Trophoblast cell (in vitro differentiated cells and primary cell): ENCODE results near the gene PRKCH.
A peak's percentile ranks its signal among the peaks of the same experiment; 100 is the strongest.

Experiments used
- DNase-seq, 2 donors: peaks; one replicate each; pipeline ENCODE4 v3.0.0-alpha.2; 2016
- H2AFZ ChIP-seq: 2 replicates; pipeline ENCODE4 v1.6.1; 2013; ENCODE audit warnings: low read length, moderate library complexity, mild to moderate bottlenecking; ENCODE audit not compliant: insufficient read depth, poor library complexity
- H2AK5ac ChIP-seq: 2 replicates; pipeline ENCODE4 v1.6.1; 2013; ENCODE audit warnings: mild to moderate bottlenecking, low read length
- H2BK120ac ChIP-seq: 2 replicates; pipeline ENCODE4 v1.6.1; 2013; ENCODE audit warnings: low read length, mild to moderate bottlenecking, moderate library complexity; ENCODE audit not compliant: insufficient read depth, poor library complexity
- H2BK12ac ChIP-seq: 2 replicates; pipeline ENCODE4 v1.6.1; 2013; ENCODE audit warnings: mild to moderate bottlenecking, low read length, moderate library complexity
- H2BK5ac ChIP-seq: 2 replicates; pipeline ENCODE4 v1.6.1; 2013; ENCODE audit warnings: low read length, low read depth, moderate library complexity, mild to moderate bottlenecking; ENCODE audit not compliant: poor library complexity
- H3K14ac ChIP-seq: 2 replicates; pipeline ENCODE4 v1.6.1; 2013; ENCODE audit warnings: mild to moderate bottlenecking, low read length
- H3K18ac ChIP-seq: 2 replicates; pipeline ENCODE4 v1.6.1; 2013; ENCODE audit warnings: mild to moderate bottlenecking, low read length
- H3K23ac ChIP-seq: 2 replicates; pipeline ENCODE4 v1.6.1; 2013; ENCODE audit warnings: low read length
- H3K27ac ChIP-seq: 2 replicates; pipeline ENCODE4 v1.5.1; 2013; ENCODE audit warnings: low read depth, mild to moderate bottlenecking, inconsistent platforms, low read length, moderate library complexity
- H3K27me3 ChIP-seq: 2 replicates; pipeline ENCODE4 v1.6.1; 2013; ENCODE audit warnings: inconsistent platforms, mild to moderate bottlenecking, low read length, moderate library complexity; ENCODE audit not compliant: insufficient read depth
- H3K36me3 ChIP-seq, 2 experiments: 1 replicate in 1 of 2; 2 replicates in 1 of 2; pipeline ENCODE4 v1.6.1; 2013; ENCODE audit warnings: low read length in 2 of 2, mild to moderate bottlenecking in 2 of 2, moderate library complexity in 1 of 2; ENCODE audit not compliant: insufficient read depth in 2 of 2, control insufficient read depth in 1 of 2
- H3K4ac ChIP-seq: 2 replicates; pipeline ENCODE4 v1.6.1; 2013; ENCODE audit warnings: low read depth, mild to moderate bottlenecking, low read length, moderate library complexity
- H3K4me1 ChIP-seq, 2 experiments: 1 replicate in 1 of 2; 2 replicates in 1 of 2; pipeline ENCODE4 v1.6.1; 2013; ENCODE audit warnings: low read length in 2 of 2, mild to moderate bottlenecking in 2 of 2, moderate library complexity in 1 of 2; ENCODE audit not compliant: insufficient read depth in 2 of 2, control insufficient read depth in 1 of 2
- H3K4me2 ChIP-seq: 2 replicates; pipeline ENCODE4 v1.6.1; 2013; ENCODE audit warnings: inconsistent platforms, mild to moderate bottlenecking, low read length, moderate library complexity
- H3K4me3 ChIP-seq: 2 replicates; pipeline ENCODE4 v1.5.1; 2013; ENCODE audit warnings: mild to moderate bottlenecking, low read depth, low read length, inconsistent platforms
- H3K79me1 ChIP-seq: one replicate; pipeline ENCODE4 v1.6.1; 2013; ENCODE audit warnings: low read length
- H3K79me2 ChIP-seq: 2 replicates; pipeline ENCODE4 v1.6.1; 2013; ENCODE audit warnings: low read length, mild to moderate bottlenecking; ENCODE audit not compliant: control insufficient read depth, insufficient read depth, poor library complexity
- H3K9ac ChIP-seq: 2 replicates; pipeline ENCODE4 v1.6.1; 2013; ENCODE audit warnings: mild to moderate bottlenecking, low read length
- H3K9me3 ChIP-seq: 2 replicates; pipeline ENCODE4 v1.6.1; 2013; ENCODE audit warnings: low read depth, mild to moderate bottlenecking, control low read depth, inconsistent platforms, low read length; ENCODE audit not compliant: insufficient read depth
- H4K12ac ChIP-seq: 2 replicates; pipeline ENCODE4 v1.6.1; 2013; ENCODE audit warnings: low read depth, mild to moderate bottlenecking, low read length, moderate library complexity
- H4K8ac ChIP-seq: 2 replicates; pipeline ENCODE4 v1.6.1; 2013; ENCODE audit warnings: low read depth, mild to moderate bottlenecking, low read length, moderate library complexity
- H4K91ac ChIP-seq: one replicate; pipeline ENCODE4 v1.6.1; 2013; ENCODE audit warnings: low read depth, mild to moderate bottlenecking, low read length, moderate library complexity
- WGBS: extraction: QIAGEN DNeasy Blood & Tissue Kit; methylation state at CpG from one replicate; pipeline ENCODE4 v1.1.7; 2013; ENCODE audit warnings: missing lambda C conversion rate; ENCODE audit not compliant: insufficient read length, insufficient coverage; ENCODE audit errors: extremely low coverage; 5-methylcytosine and 5-hydroxymethylcytosine counted together

PRKCH gene

DNA sequence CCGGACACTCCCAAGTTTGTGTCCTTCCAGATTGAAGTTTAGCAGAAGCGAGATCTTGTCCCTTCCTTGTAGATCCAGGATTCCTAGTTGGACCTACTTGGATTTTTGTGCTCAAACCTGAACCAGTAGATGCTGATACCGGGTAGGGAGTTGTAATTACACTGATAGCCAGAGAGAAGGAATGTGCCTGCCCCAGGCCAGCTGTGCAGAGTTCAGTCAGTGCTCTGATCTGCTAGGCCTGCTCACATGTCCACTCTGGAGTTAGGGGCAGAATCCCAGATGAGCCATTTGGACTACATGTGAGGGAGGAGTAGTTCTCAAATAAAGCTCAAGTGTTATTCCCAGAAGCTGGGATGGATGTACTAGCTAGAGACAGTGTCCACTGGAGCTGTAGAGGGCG lies 65.7 kb downstream of the PRKCH start:
- Histone ChIP-seq H3K27me3 (no peaks in the 10 kb centered on the region), H3K4me2 (peak overlapping the region; percentile 9), H3K27ac (peak overlapping the region; percentile 81), H3K4me1 (peaks cover 34 to 44% of the 10 kb centered on the region in 2 experiments), H2BK12ac (peak overlapping the region; percentile 5), H2BK120ac (no peak overlapping the region), H3K9me3 (no peaks in the 10 kb centered on the region), H3K79me2 (peaks cover 13% of the 10 kb centered on the region), H3K18ac (no peak overlapping the region), H3K9ac (no peak overlapping the region), H3K36me3 (no peaks in the 10 kb centered on the region), H2AK5ac (no peak overlapping the region), H3K4me3 (no peak overlapping the region), H3K23ac (no peak overlapping the region), H4K8ac (no peak overlapping the region), H4K12ac (no peak overlapping the region), H3K79me1 (peaks cover 26% of the 10 kb centered on the region), H3K14ac (no peak overlapping the region), H2BK5ac (peak overlapping the region; percentile 8), H4K91ac (no peak overlapping the region), H3K4ac (no peak overlapping the region), H2AFZ (no peak overlapping the region)
- no CpG with 5 or more reads among the region's 4 CpGs for WGBS
- DNase-seq = peak; percentile 88

DNA sequence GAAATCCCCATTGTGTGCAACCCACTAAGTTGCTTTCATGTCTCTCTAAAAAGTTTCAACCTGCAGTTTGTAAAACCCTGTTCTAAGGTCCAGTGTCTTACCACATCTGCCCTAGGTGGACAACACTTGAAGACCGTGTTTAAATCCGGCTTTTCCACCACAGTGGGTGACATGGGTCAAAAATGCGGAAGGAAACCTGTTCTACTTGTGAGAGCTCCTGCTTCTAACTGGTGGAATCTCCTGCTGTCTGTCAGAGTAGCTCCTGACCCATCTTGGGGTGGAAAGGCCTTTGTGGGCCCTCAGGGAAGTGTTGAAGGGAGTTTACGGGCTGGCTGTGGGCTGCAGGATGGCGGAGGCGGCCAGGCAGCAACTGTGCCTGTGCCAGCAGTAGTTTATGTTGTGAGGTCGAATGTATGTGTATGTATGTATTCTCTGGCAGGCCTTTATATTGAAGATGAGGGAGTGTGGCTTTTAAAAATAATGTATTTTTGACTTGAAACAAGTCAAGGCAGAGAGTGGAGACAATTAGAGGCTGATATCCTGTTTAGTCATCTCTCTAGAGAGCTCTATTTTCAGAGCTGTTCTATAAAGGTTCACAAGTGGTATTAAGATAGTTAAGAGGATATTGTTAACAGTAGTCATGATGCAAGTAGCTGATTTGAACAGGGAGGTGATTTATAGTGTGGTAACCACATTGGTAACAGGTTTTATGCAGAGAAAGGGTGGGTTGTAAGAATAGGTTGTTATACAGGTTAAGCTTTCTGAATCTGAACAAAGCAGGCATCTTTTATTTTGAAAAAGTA lies 67.0 kb downstream of the PRKCH start:
- Histone ChIP-seq H3K4me2 (peak overlapping the region; percentile 8), H4K8ac (peak overlapping the region; percentile 1), H2BK5ac (peak overlapping the region; percentile 43), H3K18ac (no peak overlapping the region), H3K27me3 (no peaks in the 10 kb centered on the region), H3K4ac (no peak overlapping the region), H3K4me3 (no peak overlapping the region), H3K23ac (no peak overlapping the region), H3K4me1 (peaks cover 33 to 42% of the 10 kb centered on the region in 2 experiments), H2AK5ac (no peak overlapping the region), H2BK12ac (no peak overlapping the region), H3K79me1 (peaks cover 23% of the 10 kb centered on the region), H3K27ac (peak overlapping the region; percentile 81), H3K79me2 (peaks cover 13% of the 10 kb centered on the region), H4K91ac (peak overlapping the region; percentile 31), H2BK120ac (peak overlapping the region; percentile 30), H3K14ac (no peak overlapping the region), H3K9me3 (no peaks in the 10 kb centered on the region), H3K36me3 (no peaks in the 10 kb centered on the region), H2AFZ (peak overlapping the region; percentile 7), H3K9ac (no peak overlapping the region), H4K12ac (no peak overlapping the region)
- no CpG with 5 or more reads among the region's 7 CpGs for WGBS
- DNase-seq = peak; percentile 93 to 96

DNA sequence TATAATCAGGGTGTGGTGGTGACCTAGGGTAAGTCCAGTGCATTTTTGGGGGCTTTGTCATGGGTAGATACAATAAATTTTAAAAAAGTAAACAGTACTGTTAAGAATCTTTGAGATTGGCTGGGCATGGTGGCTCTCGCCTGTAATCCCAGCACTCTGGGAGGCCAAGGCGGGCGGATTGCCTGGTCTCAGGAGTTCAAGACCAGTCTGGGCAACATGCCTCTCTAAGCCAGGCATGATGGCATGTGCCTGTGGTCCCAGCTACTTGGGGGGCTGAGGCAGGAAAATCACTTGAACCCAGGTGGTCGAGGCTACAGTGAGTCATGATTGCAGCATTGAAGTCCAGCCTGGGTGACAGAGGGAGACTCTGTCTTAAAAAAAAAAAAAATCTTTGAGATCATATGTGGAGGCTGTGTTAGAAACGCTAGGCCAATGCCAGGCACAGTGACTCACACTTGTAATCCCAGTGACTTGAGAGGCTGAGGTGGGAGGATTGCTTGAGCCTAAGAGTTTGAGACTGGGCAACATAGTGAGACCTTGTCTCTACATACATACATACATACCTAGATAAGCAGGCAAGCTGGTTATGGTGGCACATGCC lies 67.7 kb downstream of the PRKCH start:
- Histone ChIP-seq H4K91ac (peak overlapping the region; percentile 88), H2AK5ac (peak overlapping the region; percentile 99), H3K23ac (no peak overlapping the region), H3K79me1 (peaks cover 19% of the 10 kb centered on the region), H2AFZ (peak overlapping the region; percentile 67), H3K36me3 (no peaks in the 10 kb centered on the region), H2BK12ac (peak overlapping the region; percentile 99), H2BK5ac (peak overlapping the region; percentile 89), H2BK120ac (peak overlapping the region; percentile 69), H3K9ac (no peak overlapping the region), H3K79me2 (peaks cover 10% of the 10 kb centered on the region), H3K4me2 (no peak overlapping the region), H3K4me1 (peaks cover 30 to 36% of the 10 kb centered on the region in 2 experiments), H3K27ac (peak overlapping the region; percentile 81), H3K9me3 (no peaks in the 10 kb centered on the region), H4K8ac (peak overlapping the region; percentile 55), H3K4ac (peak overlapping the region; percentile 78), H3K14ac (peak overlapping the region; percentile 84), H3K27me3 (no peaks in the 10 kb centered on the region), H4K12ac (no peak overlapping the region), H3K4me3 (no peak overlapping the region), H3K18ac (peak overlapping the region; percentile 97)
- DNase-seq = peak; percentile 90 to 94
- no CpG with 5 or more reads among the region's 5 CpGs for WGBS

DNA sequence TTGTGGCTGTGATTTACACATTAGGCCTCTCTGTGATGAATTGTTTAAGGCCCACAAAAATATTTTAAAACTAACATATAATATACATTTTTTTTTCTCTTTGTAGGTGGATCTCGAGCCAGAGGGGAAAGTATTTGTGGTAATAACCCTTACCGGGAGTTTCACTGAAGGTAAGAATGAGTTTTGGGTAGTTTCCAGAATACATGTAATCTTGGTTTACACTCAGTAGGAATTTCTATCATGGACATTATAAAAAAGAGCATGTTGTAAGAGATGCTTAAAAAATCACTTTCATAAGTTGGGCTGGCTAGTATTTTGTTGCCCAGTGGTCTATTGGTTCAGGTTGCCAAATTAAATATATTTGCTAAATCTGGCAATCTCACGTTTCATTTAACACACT lies 69.7 kb downstream of the PRKCH start:
- Histone ChIP-seq H3K23ac (no peak overlapping the region), H2AK5ac (no peak overlapping the region)
- no CpG with 5 or more reads among the region's 3 CpGs for WGBS

More for the DNA sequence above, 69.7 kb downstream of the PRKCH start:
- Histone ChIP-seq H3K79me1 (peaks cover 11% of the 10 kb centered on the region), H3K4ac (no peak overlapping the region), H2BK120ac (no peak overlapping the region), H2BK5ac (no peak overlapping the region), H2BK12ac (no peak overlapping the region), H3K27ac (no peak overlapping the region), H3K4me2 (no peak overlapping the region), H4K8ac (no peak overlapping the region), H3K9ac (no peak overlapping the region), H3K18ac (no peak overlapping the region), H3K14ac (no peak overlapping the region), H3K4me3 (no peak overlapping the region), H4K12ac (no peak overlapping the region), H3K9me3 (no peaks in the 10 kb centered on the region), H2AFZ (no peak overlapping the region), H3K4me1 (peaks cover 18 to 21% of the 10 kb centered on the region in 2 experiments), H3K27me3 (no peaks in the 10 kb centered on the region), H4K91ac (no peak overlapping the region), H3K36me3 (peaks cover 3 to 6% of the 10 kb centered on the region in 2 experiments), H3K79me2 (peaks cover 7% of the 10 kb centered on the region)
- DNase-seq = no peak
